ENCODE data around the gene ZIC2. TPM values are rescaled to one million over a fixed set of nuclear protein-coding genes. Genes with fewer than 3 reads are reported as not detected.

ZIC2 gene
- total RNA-seq, 1 experiment from 2014 or later = 13.6 TPM

- CTCF ChIA-PET = no interaction called here
These were observed 13.6 kb downstream of the ZIC2 start for GRCh38 chr13:99995104-99995588.

GRCh38 chr13:99995589-99996380 is 14.2 kb downstream of the ZIC2 start:
- Histone ChIP-seq H2AFZ (no peak overlapping the region), H3K79me2 (ENCODE audit: low read depth) (no peaks in the 10 kb centered on the region), H3K27me3 (ENCODE audit: insufficient read depth, low read depth) (no peaks in the 10 kb centered on the region), H3F3A (ENCODE audit: insufficient read depth, low read depth) (no peaks in the 10 kb centered on the region), H3K27ac (no peak overlapping the region), H3K4me1 (replicated peaks; ENCODE audit: insufficient read depth) (peaks cover 11% of the 10 kb centered on the region), H3K36me3 (ENCODE audit: low read depth) (no peaks in the 10 kb centered on the region), H3K9me2 (ENCODE audit: insufficient read depth) (no peaks in the 10 kb centered on the region), H3K9me3 (ENCODE audit: insufficient read depth, low read depth) (no peaks in the 10 kb centered on the region), H3K4me2 (no peak overlapping the region), H3K4me3 (no peak overlapping the region), H4K20me1 (ENCODE audit: insufficient read depth) (no peaks in the 10 kb centered on the region)
- no peak for TF ChIP-seq EZH2 (IDR thresholded peaks at IDR 0.05; ENCODE audit: low read depth)
- no peak for TF ChIP-seq CTCF (conservative IDR thresholded peaks at IDR 0.05)
- no TSS peak for BruUV-seq (replicated peaks)
- intact Hi-C loops (cut with micrococcal nuclease; ENCODE audit: unreplicated experiment) = no loop called here
- POLR2A ChIA-PET (ENCODE audit: unreplicated experiment) = no interaction called here
- CTCF ChIA-PET = no interaction called here
- DNase-seq = no peak

More at GRCh38 chr13:99995104-99995588, 13.6 kb downstream of the ZIC2 start:
- Histone ChIP-seq H3K27me3 (ENCODE audit: insufficient read depth, low read depth) (no peaks in the 10 kb centered on the region), H3K4me1 (replicated peaks; ENCODE audit: insufficient read depth) (peaks cover 11% of the 10 kb centered on the region), H4K20me1 (ENCODE audit: insufficient read depth) (no peaks in the 10 kb centered on the region), H3K36me3 (ENCODE audit: low read depth) (no peaks in the 10 kb centered on the region), H3K79me2 (ENCODE audit: low read depth) (no peaks in the 10 kb centered on the region), H3K9me2 (ENCODE audit: insufficient read depth) (no peaks in the 10 kb centered on the region), H2AFZ (no peak overlapping the region), H3K9me3 (ENCODE audit: insufficient read depth, low read depth) (no peaks in the 10 kb centered on the region), H3F3A (ENCODE audit: insufficient read depth, low read depth) (no peaks in the 10 kb centered on the region), H3K27ac (no peak overlapping the region), H3K4me2 (no peak overlapping the region), H3K4me3 (no peak overlapping the region)
- intact Hi-C loops (cut with micrococcal nuclease; ENCODE audit: unreplicated experiment) = no loop called here
- no TSS peak for BruUV-seq (replicated peaks)
- DNase-seq = no peak
- POLR2A ChIA-PET (ENCODE audit: unreplicated experiment) = no interaction called here
- no peak for TF ChIP-seq EZH2 (IDR thresholded peaks at IDR 0.05; ENCODE audit: low read depth)
- no peak for TF ChIP-seq CTCF (conservative IDR thresholded peaks at IDR 0.05)

GRCh38 chr13:99996381-99996973 is 14.9 kb downstream of the ZIC2 start:
- no peak overlapping the region for H3K4me2 ChIP-seq
- H3K27me3 ChIP-seq (ENCODE audit: insufficient read depth, low read depth) = no peaks in the 10 kb centered on the region
- no peaks in the 10 kb centered on the region for H3K9me2 ChIP-seq (ENCODE audit: insufficient read depth)
- H4K20me1 ChIP-seq (ENCODE audit: insufficient read depth) = no peaks in the 10 kb centered on the region
- no peak overlapping the region for H3K4me3 ChIP-seq
- TF ChIP-seq EZH2 (IDR thresholded peaks at IDR 0.05; ENCODE audit: low read depth) (no peak), CTCF (conservative IDR thresholded peaks at IDR 0.05) (no peak)
- no peaks in the 10 kb centered on the region for H3F3A ChIP-seq (ENCODE audit: insufficient read depth, low read depth)
- peaks cover 11% of the 10 kb centered on the region for H3K4me1 ChIP-seq (replicated peaks; ENCODE audit: insufficient read depth)
- BruUV-seq (replicated peaks) = no TSS peak
- intact Hi-C loops (cut with micrococcal nuclease; ENCODE audit: unreplicated experiment) = no loop called here
- H3K9me3 ChIP-seq (ENCODE audit: insufficient read depth, low read depth) = no peaks in the 10 kb centered on the region
- ChIA-PET CTCF (no interaction called here), POLR2A (ENCODE audit: unreplicated experiment) (no interaction called here)
- no peaks in the 10 kb centered on the region for H3K36me3 ChIP-seq (ENCODE audit: low read depth)
- no peak overlapping the region for H3K27ac ChIP-seq
- no peaks in the 10 kb centered on the region for H3K79me2 ChIP-seq (ENCODE audit: low read depth)
- H2AFZ ChIP-seq = no peak overlapping the region
- no peak for DNase-seq

Measured in PC-9 (cell line).